ENCODE results near the gene TDRKH.
"Not testable (repeated sequence)": the region's sequence is repeated elsewhere in the genome, so short reads cannot be mapped to it uniquely, and the experiment has no call there.

The TDRKH gene

GRCh38 chr1:151802372-151802771, 12.1 kb upstream of the TDRKH start:
- DNase-seq (ENCODE audit: low spot score) = no peak

- no peak for DNase-seq (ENCODE audit: low spot score)
These were observed 11.5 kb upstream of the TDRKH start for GRCh38 chr1:151801846-151802245.

DNA sequence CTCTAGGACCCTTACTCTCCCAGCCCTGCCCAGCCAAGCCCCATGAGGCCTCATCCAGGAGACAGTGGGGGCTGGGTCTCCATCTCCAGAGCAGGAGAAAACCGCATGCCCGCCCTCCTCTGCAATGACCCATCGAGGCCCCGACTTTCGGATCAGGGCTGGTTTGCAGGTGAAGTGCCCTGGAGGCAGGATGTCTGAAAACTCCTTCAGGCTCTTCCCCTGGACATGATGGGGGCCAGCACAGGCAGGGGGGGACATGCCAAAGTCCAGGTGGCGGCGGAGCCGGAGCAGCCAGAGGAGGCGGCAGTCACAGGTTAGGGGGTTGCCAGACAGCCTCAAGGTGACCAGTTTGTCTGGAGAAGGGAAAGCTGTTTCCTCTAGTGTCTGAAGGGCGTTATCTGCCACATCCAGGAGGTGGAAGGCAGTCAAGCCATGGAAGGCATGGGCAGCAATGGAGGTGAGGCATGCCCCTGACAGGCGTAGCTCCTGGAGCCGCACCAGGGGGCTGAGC, 11.1 kb upstream of the TDRKH start:
- no peak for DNase-seq (ENCODE audit: low spot score)

DNA sequence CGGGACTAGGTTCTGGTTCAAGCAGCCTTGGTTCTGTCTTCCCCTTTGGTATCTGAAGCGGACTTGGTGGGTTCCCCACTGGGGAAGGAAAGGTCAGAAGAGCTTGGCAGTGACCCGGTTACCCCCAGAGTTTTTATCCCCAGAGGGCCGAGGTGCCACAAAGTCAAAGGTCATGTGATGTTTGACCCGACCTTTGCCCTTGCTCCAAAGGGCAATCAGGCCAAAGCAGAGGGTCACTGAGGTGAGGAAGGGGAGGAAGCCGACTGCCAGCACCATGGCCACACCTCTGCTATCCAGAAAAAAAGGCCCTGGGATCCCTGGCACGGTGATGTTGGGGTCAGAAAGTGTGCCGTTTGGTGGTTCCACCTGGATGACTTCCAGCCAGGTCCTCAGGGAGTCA, 10.5 kb upstream of the TDRKH start:
- DNase-seq (ENCODE audit: low spot score) = no peak

GRCh38 chr1:151799179-151800022, 9.1 kb upstream of the TDRKH start:
- DNase-seq (ENCODE audit: low spot score) = peak; percentile 4

GRCh38 chr1:151798571-151798970, 8.3 kb upstream of the TDRKH start:
- no peak for DNase-seq (ENCODE audit: low spot score)

DNA sequence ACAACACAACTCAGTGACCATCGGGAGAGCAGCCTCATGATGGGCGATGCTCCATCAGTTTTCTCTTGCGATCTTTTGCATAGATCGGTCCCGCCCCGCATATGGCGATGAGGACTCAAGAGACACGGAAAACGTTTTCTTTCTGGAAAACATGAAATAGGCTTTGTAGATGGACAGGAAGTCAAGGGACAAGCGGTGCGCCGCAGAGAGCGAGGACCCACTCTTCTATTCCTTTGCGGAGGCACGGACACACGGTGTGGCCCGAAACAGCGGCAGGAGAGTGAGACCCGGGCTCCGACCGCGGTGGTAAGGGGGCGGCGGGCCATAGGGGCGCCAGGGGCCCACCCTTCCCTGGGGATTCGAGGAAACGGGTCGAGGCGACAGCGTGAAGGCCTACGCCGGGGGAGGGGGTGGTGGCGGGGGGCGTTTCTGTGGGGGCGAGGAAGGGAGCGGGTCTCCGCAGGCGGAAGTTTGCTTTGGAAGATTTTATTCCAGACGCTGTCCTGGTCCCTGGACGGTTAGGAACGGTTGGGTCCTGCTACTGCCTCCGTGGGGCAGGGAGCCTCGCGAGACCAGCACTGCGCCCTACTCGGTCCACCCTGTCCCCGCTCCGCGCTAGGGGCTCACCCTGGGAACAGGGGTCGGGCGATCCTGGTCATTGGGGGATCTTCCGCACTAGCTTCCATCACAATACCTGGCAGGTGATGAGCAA, 796 bp upstream of the TDRKH start:
- peak; percentile 33 for DNase-seq (ENCODE audit: low spot score)

GRCh38 chr1:151787689-151788088, 2.6 kb downstream of the TDRKH start:
- no peak for DNase-seq (ENCODE audit: low spot score)

- DNase-seq (ENCODE audit: low spot score) = no peak
These were observed 6.5 kb downstream of the TDRKH start for GRCh38 chr1:151783796-151784195.

GRCh38 chr1:151782741-151783140, 7.6 kb downstream of the TDRKH start:
- DNase-seq (ENCODE audit: low spot score) = no peak

DNA sequence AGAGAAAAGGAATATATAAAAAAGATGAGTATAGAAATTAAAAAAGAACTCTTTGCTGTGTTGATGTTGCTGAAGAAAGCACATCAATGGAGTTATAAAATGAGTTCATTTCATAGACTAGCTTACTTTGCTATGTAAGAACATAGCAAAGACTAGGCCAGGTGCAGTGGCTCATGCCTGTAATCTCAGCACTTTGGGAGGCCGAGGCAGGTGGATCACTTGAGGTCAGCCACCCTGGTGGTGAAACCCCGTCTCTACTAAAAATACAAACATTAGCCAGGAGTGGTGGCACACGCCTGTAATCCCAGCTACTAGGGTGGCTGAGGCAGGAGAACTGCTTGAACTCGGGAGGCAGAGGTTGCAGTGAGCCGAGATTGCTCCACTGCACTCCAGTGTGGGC, 8.3 kb downstream of the TDRKH start:
- DNase-seq (ENCODE audit: low spot score) = not testable (repeated sequence)

DNA sequence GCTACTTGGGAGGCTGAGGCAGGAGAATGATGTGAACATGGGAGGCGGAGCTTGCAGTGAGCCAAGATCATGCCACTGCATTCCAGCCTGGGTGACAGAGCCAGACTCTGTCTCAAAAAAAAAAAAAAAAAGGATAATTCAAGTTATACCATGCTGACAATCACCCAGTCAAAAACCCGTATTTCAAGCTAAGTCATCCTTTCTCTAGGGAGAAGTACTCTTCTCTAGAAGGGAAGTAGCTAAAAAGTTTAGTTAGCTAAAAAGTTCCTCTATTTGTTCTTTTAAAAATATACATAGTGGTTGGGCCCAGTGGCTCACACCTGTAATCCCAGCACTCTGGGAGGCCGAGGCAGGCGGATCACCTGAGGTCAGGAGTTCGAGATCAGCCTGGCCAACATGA, 9.6 kb downstream of the TDRKH start:
- DNase-seq (ENCODE audit: low spot score) = not testable (repeated sequence)

DNA sequence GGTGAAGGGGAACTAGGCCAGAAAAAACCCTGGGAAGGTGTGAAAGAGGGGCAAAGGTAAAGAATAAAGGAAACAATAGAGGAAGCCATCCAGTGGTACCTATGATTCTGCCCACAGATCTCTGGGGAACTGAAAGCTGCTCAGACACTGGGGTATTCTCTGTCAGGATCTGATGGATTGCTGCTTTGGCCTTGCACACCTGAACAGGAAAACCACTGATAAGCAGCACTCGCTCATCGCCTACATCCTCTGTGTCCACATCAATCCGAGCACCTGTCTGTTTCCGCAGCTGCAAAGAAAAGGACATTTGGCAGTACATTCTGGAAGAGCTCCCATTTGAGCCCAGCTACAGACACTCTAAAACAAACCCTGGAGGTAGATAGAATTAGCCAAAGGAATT, 10.4 kb downstream of the TDRKH start:
- no peak for DNase-seq (ENCODE audit: low spot score)

- DNase-seq (ENCODE audit: low spot score) = no peak
These were observed 13.0 kb downstream of the TDRKH start for GRCh38 chr1:151777317-151777716.

GRCh38 chr1:151776665-151777062, 13.6 kb downstream of the TDRKH start:
- DNase-seq (ENCODE audit: low spot score) = no peak

DNA sequence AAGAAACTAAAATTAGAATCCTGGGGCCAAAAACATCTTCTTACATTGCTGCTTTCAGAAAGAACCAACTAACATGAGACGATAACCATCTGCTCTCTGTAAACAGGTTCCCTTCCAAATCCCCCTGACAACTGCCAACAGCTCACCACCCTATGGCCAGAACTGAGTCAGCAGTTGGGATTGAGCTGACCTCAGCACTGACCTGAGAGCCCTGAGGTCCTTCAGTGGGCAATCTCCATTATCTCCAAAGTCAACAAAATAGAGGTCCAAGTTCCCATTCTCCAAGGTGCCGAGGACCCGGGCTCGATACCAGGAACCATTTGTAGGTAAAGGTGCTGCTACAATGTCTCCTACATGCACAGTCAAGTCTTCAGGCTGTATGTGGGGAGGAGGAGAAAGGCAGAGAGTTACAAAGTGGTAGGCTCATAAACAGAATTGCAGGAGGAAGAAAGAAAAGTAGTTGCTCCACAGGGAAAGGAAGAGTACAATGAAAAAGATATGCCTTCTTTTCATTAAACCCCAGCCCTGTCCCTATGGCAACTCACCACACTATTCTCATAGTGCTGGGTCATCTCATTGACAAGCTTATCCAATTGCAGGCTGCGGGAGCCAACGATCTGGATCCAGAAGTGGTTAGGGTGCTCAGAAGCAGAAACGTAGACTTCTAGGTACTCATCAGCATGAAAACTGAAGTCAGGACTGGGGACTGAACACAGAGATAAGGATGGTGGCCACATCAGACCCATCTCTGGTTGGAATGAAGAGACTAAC, 14.2 kb downstream of the TDRKH start:
- DNase-seq (ENCODE audit: low spot score) = no peak

DNA sequence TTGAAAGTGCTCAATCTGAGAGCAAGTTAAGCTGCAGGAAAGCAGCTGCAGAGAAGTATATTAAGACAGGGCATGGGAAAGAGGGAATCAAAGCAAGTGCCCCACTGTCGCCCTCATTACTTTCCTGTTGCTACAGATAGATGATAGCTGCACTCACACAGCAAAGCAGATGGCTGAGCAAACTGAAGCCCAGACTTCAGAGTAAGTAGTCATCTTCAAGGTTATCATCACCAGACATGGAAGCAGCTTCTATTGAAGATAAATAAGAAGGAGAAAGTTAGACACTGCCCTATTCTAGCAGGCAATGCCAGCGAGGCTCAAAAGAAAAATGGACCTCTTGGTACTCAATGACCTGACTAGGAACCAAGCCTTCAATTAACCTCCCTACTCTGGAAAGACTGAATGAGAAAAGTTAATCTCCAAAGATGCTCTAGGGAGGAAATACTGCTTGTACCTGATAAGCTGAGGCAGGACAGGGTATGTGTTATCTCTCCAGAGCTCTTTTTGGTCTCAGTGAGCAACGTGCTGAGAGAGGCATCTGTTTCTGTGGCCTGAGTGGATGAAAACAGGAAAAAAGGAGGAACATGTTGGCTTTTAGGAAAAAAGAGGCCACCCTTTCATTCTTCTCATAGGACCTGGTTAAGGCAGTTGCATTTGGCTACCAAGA, 15.9 kb downstream of the TDRKH start:
- DNase-seq (ENCODE audit: low spot score) = no peak

DNA sequence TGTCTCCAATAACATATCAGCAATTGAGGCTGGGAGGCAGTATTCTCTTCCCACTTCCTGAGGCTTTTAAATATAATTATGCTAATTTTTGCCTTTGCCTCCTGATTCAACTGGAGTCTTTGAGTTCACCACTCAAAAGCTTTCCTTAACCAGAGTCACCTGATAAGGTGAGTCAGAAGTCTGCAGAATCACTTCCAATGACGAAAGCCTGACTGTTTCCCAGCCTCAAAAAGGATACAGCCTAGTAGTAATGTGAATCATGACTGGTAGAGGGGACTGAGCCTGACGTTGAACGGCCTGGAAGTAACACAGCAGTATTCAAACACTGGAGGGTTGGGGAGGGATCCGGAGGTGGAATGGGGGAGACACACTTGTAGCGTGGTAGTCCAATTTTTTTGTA, 16.6 kb downstream of the TDRKH start:
- no peak for DNase-seq (ENCODE audit: low spot score)

DNA sequence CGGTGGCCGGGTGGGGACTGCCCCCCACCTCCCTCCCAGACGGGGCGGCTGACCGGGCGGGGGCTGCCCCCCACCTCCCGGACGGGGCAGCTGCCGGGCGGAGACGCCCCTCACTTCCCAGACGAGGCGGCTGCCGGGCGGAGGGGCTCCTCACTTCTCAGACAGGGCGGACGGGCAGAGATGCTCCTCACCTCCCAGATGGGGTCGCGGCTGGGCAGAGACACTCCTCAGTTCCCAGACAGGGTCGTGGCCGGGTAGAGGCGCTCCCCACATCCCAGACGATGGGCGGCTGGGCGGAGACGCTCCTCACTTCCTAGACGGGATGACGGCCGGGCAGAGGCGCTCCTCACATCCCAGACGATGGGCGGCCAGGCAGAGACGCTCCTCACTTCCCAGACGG, 21.0 kb downstream of the TDRKH start:
- not testable (repeated sequence) for DNase-seq (ENCODE audit: low spot score)

DNA sequence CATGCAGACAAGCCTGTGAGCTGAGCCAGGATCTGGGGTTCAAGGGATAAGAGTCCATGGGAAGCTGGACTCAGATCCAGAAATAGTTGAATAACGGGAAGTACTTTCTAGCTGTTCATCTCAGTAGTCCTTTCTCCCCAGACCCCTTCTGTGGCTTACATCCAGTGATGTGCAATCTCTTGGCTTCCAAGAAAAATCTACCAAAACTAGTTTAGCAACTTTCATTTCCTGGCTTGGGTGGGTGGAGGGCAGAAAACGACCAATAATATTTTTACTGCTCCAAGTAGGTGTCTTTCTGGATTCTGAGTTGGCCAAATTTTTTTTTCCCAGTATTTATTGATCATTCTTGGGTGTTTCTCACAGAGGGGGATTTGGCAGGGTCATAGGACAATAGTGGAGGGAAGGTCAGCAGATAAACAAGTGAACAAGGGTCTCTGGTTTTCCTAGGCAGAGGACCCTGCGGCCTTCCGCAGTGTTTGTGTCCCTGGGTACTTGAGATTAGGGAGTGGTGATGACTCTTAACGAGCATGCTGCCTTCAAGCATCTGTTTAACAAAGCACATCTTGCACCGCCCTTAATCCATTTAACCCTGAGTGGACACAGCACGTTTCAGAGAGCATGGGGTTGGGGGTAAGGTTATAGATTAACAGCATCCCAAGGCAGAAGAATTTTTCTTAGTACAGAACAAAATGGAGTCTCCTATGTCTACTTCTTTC, 21.8 kb downstream of the TDRKH start:
- DNase-seq (ENCODE audit: low spot score) = not testable (repeated sequence)

GRCh38 chr1:151763990-151764389, 26.3 kb downstream of the TDRKH start:
- DNase-seq (ENCODE audit: low spot score) = peak; percentile 9
